GM21619 (cell line): ENCODE results near the gene CENPP.

Experiments used
- ATAC-seq: cut with Tn5 transposase; IDR thresholded peaks from one replicate; pipeline ENCODE4 v1.9.1; 2021; ENCODE audit not compliant: unreplicated experiment

CENPP gene

DNA sequence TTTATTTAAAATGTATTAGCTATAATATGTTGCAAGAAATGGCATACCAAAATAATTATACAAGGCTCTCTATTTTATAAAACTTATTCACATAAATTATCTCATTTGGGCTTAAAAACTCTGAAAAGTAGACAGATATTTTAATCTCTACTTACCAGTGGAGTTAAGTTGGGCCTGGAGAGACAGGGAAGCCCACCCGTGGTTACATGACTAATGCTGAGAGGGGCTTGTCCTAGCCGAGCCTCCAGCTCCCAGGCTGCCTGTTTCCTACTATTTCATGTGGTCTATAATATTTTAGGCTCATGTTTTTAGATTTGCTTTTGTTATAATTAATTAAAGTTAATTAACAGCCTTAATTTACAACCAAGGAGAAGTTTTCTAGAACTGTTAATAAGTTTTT is 177.4 kb downstream of the CENPP start:
- no peak for ATAC-seq

DNA sequence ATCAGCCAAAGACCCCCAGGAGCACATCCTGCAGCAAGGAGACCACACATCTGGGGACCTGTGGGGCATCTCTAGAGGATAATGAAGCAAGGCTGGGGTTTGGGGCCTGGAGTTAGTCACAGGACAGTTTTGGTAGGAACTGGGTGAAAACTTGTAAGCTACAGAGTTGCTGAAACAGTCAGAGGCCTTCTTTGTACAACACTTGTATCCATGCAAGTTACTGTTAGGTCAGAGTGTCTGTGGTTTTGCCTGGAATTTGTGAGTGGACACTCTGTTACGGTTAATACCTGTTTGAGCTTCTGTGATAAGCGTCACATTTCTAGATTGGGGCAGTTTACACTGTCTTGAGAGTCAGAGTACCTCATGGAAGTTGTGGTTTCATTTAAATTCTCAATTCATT is 179.1 kb downstream of the CENPP start:
- no peak for ATAC-seq

DNA sequence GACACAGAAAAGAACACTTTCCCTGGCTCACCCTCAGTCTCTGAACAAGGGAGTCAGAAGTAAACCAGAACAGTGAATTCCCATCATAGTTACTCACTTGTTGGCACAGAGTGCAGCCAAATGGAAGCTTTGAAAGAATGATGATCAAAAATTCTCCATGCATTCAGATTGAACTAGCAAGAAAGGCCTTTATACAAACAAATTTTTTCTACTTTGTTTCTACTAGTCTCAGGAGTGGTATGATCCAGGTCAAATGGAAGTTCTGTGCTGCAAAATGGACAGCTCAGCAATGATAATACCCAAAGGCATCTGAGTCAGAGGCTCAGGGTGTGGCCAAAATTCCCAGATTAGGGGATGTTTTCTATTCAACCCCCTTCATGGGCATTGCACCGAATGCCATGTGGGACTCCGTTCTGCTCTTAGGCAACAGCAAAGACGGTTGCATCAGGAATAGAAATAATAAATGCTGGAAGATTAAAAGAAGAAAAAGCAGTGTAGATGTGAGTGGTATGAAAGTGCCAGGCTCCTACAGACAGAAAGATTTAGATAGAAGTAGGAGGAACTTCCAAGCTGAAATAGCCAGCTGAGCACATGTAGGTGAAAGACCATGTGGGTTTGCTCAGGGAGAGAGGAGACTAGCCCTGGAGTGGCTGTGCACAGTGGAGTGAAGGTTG is 180.6 kb downstream of the CENPP start:
- no peak for ATAC-seq

- no peak for ATAC-seq
These were observed 181.3 kb downstream of the CENPP start for GRCh38 chr9:92507005-92507404.

GRCh38 chr9:92507496-92507895 is 181.7 kb downstream of the CENPP start:
- no peak for ATAC-seq

GRCh38 chr9:92508018-92508820 is 182.5 kb downstream of the CENPP start:
- no peak for ATAC-seq

DNA sequence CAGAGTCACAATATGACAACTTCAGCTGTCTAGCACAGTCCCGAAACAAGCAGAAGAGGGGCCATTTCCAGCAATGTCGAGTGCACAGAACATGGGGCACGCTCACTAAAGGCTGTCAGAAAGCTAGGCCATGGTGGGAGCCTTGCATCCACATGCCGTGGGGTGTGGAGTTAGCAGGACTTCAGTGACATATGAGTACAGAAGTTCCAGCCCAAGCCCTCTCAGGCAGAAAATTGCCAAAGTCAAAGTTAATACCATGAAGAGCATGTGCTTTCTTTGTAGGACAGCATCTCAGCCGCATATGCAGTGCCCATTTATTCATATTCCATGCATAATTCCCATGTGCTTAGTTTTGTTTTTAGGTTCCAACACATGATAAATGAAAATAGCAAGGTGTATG is 183.3 kb downstream of the CENPP start:
- ATAC-seq: no peak

- ATAC-seq: no peak
These were observed 185.0 kb downstream of the CENPP start for GRCh38 chr9:92510747-92511146.

DNA sequence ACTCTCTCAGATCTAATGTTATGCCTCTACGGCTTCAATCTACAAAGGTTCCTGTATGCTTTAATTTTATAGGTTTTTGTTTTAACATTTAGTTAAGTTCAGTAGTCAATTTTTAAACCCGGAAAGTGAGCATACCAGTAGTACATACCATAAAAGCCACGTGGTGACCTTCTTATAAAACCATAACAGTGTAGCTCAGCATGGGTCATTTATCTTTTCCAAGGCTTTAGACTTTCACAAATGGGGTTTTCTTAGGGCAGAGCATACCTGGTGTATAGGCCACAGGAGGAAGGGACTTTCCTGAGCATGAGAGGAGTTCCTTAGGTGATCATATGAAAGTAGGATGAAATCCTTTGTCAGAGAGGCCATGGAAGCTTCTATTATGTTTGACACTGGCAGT is 186.9 kb downstream of the CENPP start:
- ATAC-seq: no peak

GRCh38 chr9:92513349-92513748 is 187.6 kb downstream of the CENPP start:
- no peak for ATAC-seq

DNA sequence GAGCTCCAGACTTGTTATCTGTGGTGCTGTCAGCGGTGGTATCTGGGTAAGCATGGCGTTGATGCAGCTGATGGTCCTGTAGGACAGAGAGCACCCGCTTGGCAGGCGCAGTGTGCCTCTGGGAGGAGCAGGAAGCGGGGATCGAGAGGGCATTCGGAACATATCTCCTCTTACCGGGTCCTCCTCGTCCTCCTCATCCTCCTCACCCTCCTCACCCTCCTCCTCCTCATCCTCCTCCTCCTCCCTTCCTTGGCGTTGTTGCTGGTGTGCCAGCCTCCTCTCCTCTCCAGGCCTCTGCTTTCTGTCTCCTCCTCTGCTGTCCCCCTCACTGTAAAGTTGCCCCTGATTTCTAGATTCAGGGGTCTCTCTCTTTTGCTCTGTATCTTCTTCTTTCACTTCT is 188.9 kb downstream of the CENPP start:
- no peak for ATAC-seq

GRCh38 chr9:92516521-92516920 is 190.8 kb downstream of the CENPP start:
- ATAC-seq: no peak

DNA sequence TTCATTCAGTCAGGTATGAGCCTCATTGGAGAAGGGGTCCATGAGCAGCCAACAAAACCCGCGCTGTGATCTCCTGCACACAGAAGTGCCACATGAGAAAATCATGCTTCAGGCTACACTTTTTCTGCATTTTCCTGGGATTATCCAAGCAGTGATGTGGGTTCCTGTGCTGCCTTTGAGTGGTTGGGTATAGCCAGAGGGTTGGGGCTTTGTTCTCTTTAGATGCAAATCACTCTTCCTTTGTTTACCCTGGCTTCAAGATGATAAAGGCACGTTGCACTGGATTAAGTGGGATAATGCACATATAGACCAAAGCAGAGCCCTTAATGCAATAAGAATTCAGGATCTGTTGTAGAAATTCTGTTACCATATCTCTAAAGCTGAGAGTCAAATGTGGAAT is 191.3 kb downstream of the CENPP start:
- no peak for ATAC-seq

GRCh38 chr9:92518199-92518598 is 192.4 kb downstream of the CENPP start:
- no peak for ATAC-seq

DNA sequence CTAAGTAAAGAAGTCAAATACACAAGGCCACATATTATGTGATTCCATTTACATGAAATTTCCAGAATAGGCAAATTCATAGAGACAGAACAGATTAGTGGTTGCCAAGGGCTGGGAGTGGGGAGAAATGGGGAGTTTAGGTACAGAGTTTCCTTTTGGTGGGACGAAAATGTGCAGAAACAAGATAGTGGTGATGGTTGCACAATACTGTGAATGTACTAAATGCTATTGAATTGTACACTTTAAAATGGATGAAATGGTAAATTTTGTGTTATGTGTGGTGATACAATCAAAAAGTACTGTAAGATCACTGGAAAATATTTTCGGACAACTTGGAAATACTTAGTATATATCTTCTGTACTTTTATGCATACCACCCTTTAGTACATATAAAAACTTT is 195.1 kb downstream of the CENPP start:
- no peak for ATAC-seq

GRCh38 chr9:92522983-92523970 is 197.5 kb downstream of the CENPP start:
- no peak for ATAC-seq

- ATAC-seq: no peak
These were observed 199.1 kb downstream of the CENPP start for GRCh38 chr9:92524881-92525280.

- ATAC-seq: no peak
These were observed 199.6 kb downstream of the CENPP start for GRCh38 chr9:92525306-92525705.

DNA sequence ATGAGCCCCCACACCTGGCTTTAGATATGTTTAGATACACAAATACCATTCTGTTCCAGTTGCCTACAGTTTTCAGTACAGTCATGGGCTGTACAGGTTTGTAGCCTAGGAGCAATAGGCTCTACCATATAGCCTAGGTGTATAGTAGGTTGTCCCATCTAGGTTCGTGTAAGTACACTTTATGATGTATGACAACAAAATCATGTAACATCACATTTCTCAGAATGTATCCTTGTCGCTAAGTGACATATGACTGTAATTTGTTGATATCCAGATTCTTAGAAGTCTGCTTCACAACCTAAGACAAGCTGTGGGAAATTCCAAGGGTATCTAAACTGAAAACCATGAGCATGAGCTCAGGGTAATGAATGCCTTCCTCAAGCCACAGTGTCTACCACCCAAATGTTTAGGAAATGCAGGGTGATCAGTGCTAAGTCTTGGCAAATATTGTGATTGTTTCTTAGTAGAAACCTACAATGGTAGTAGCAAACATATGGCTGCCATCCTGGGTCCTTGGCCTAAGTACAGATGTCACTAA is 201.6 kb downstream of the CENPP start:
- ATAC-seq: no peak

- no peak for ATAC-seq
These were observed 202.2 kb downstream of the CENPP start for GRCh38 chr9:92527832-92528521.

- no peak for ATAC-seq
These were observed 202.7 kb downstream of the CENPP start for GRCh38 chr9:92528522-92528849.
